IMR-90 (cell line): ENCODE results near the gene COL7A1. TPM values are rescaled to one million over a fixed set of nuclear protein-coding genes. Genes with fewer than 3 reads are reported as not detected.

Source experiments
- ATAC-seq: fragments of 200-7000 bp; cut with Tn5 transposase; 2 replicates; pipeline ENCODE4 v1.9.1; 2020; ENCODE audit warnings: low read depth, mild to moderate bottlenecking, moderate library complexity
- BruUV-seq: library from RNA; stranded (reverse); fragments of 400-500 nt; replicated peaks from 2 replicates; lab custom pipeline; 2021; lab: Mats Ljungman, UMichigan
- CTCF ChIA-PET: fragments of 300-600 bp; formaldehyde crosslinking; extraction: SDS; loops from one replicate; lab custom pipeline; 2021; ENCODE audit warnings: antibody characterized with exemption; lab: Yijun Ruan, JAX
- POLR2A ChIA-PET: fragments of 300-600 bp; sonication (Branson Sonifier 250); formaldehyde crosslinking; loops from one replicate; lab custom pipeline; 2022; ENCODE audit warnings: antibody characterized with exemption; ENCODE audit not compliant: unreplicated experiment; lab: Charles Lee
- DNase-seq: peaks from one replicate; pipeline ENCODE4 v3.0.0; 2013
- H2AFZ ChIP-seq: replicated peaks from 2 replicates; pipeline ENCODE3; 2013; ENCODE audit warnings: low read length, mild to moderate bottlenecking; ENCODE audit not compliant: poor library complexity
- H2AK5ac ChIP-seq: 2 replicates; pipeline ENCODE4 v1.6.1; 2013; ENCODE audit warnings: low read depth, low read length, inconsistent platforms
- H2AK9ac ChIP-seq: replicated peaks from 2 replicates; pipeline ENCODE3; 2013; ENCODE audit warnings: mild to moderate bottlenecking, low read depth, low read length, moderate library complexity; ENCODE audit not compliant: poor library complexity
- H2BK120ac ChIP-seq: 2 replicates; pipeline ENCODE4 v1.6.1; 2013; ENCODE audit warnings: low read depth, low read length, inconsistent platforms
- H2BK15ac ChIP-seq: 3 replicates; pipeline ENCODE4 v1.6.1; 2013; ENCODE audit warnings: low read depth, low read length, inconsistent platforms
- H2BK20ac ChIP-seq: 2 replicates; pipeline ENCODE4 v1.6.1; 2013; ENCODE audit warnings: low read depth, mild to moderate bottlenecking, inconsistent platforms, low read length, moderate library complexity
- H2BK5ac ChIP-seq: 2 replicates; pipeline ENCODE4 v1.6.1; 2013; ENCODE audit warnings: mild to moderate bottlenecking, low read depth, low read length, inconsistent platforms; ENCODE audit not compliant: poor library complexity, severe bottlenecking
- H3K14ac ChIP-seq: replicated peaks from 2 replicates; pipeline ENCODE4 v1.6.1; 2013; ENCODE audit warnings: low read depth, low read length, inconsistent platforms
- H3K18ac ChIP-seq: 2 replicates; pipeline ENCODE4 v1.6.1; 2013; ENCODE audit warnings: low read depth, low read length, control low read depth
- H3K23ac ChIP-seq: 2 replicates; pipeline ENCODE4 v1.6.1; 2013; ENCODE audit warnings: low read depth, low read length, inconsistent platforms
- H3K27ac ChIP-seq: 2 replicates; pipeline ENCODE4 v1.5.1; 2013; ENCODE audit warnings: mild to moderate bottlenecking, control low read depth, low read length; ENCODE audit not compliant: insufficient read depth
- H3K27me3 ChIP-seq: 2 replicates; pipeline ENCODE4 v1.6.1; 2013; ENCODE audit warnings: low read length; ENCODE audit not compliant: control insufficient read depth, insufficient read depth
- H3K36me3 ChIP-seq: 2 replicates; pipeline ENCODE4 v1.6.1; 2013; ENCODE audit warnings: low read length, mixed read lengths; ENCODE audit not compliant: control insufficient read depth, insufficient read depth
- H3K4ac ChIP-seq: 2 replicates; pipeline ENCODE4 v1.6.1; 2013; ENCODE audit warnings: low read depth, low read length, inconsistent platforms
- H3K4me1 ChIP-seq: 2 replicates; pipeline ENCODE4 v1.6.1; 2013; ENCODE audit warnings: low read length, mixed read lengths; ENCODE audit not compliant: control insufficient read depth, insufficient read depth
- H3K4me2 ChIP-seq: 2 replicates; pipeline ENCODE4 v1.6.1; 2013; ENCODE audit warnings: low read depth, mild to moderate bottlenecking, control low read depth, low read length, moderate library complexity
- H3K4me3 ChIP-seq: 2 replicates; pipeline ENCODE4 v1.5.1; 2013; ENCODE audit warnings: low read depth, mild to moderate bottlenecking, control low read depth, low read length, moderate library complexity; ENCODE audit not compliant: insufficient read depth
- H3K56ac ChIP-seq: 2 replicates; pipeline ENCODE4 v1.6.1; 2013; ENCODE audit warnings: low read length, inconsistent platforms; ENCODE audit not compliant: insufficient read depth; ENCODE audit errors: extremely low read depth
- H3K79me1 ChIP-seq, 2 experiments: 2 replicates each; pipeline ENCODE4 v1.6.1; 2013; ENCODE audit warnings: low read length in 2 of 2, inconsistent platforms in 1 of 2, low read depth in 1 of 2
- H3K9ac ChIP-seq: 2 replicates; pipeline ENCODE4 v1.6.1; 2013; ENCODE audit warnings: low read depth, low read length, control low read depth
- H3K9me1 ChIP-seq: 2 replicates; pipeline ENCODE4 v1.6.1; 2013; ENCODE audit warnings: low read length, inconsistent platforms; ENCODE audit not compliant: insufficient read depth
- H3K9me3 ChIP-seq: 2 replicates; pipeline ENCODE4 v1.6.1; 2013; ENCODE audit warnings: low read length; ENCODE audit not compliant: control insufficient read depth, insufficient read depth
- H4K20me1 ChIP-seq: 2 replicates; pipeline ENCODE4 v1.6.1; 2013; ENCODE audit warnings: low read length, inconsistent platforms; ENCODE audit not compliant: insufficient read depth
- H4K5ac ChIP-seq: 2 replicates; pipeline ENCODE4 v1.6.1; 2013; ENCODE audit warnings: mild to moderate bottlenecking, low read depth, low read length, control low read depth
- H4K8ac ChIP-seq, 2 experiments: 2 replicates each; pipeline ENCODE4 v1.6.1; 2013; ENCODE audit warnings: low read depth in 2 of 2, low read length in 2 of 2, control low read depth in 1 of 2, inconsistent platforms in 1 of 2
- H4K91ac ChIP-seq: 2 replicates; pipeline ENCODE4 v1.6.1; 2013; ENCODE audit warnings: low read depth, low read length, inconsistent platforms; ENCODE audit not compliant: insufficient read depth
- BHLHE40 ChIP-seq: fragments of 150-350 bp; IDR thresholded peaks from 2 replicates; pipeline ENCODE4 v1.6.1; 2016; ENCODE audit warnings: mild to moderate bottlenecking, low read depth, low read length
- CEBPB ChIP-seq: IDR thresholded peaks from 2 replicates; pipeline ENCODE4 v1.6.1; 2012; ENCODE audit warnings: low read depth, low read length, improper control_type of control experiment
- MAFK ChIP-seq: IDR thresholded peaks from 2 replicates; pipeline ENCODE4 v1.6.1; 2012; ENCODE audit warnings: low read depth, low read length, improper control_type of control experiment
- MAZ ChIP-seq: IDR thresholded peaks from 2 replicates; pipeline ENCODE4 v1.6.1; 2012; ENCODE audit warnings: low read depth, mild to moderate bottlenecking, low read length, improper control_type of control experiment, moderate library complexity, borderline replicate concordance
- MXI1 ChIP-seq: IDR thresholded peaks from 2 replicates; pipeline ENCODE4 v1.6.1; 2012; ENCODE audit warnings: low read depth, mild to moderate bottlenecking, low read length, moderate library complexity, borderline replicate concordance
- NFE2L2 ChIP-seq: fragments of 150-350 bp; IDR thresholded peaks from 2 replicates; pipeline ENCODE4 v1.6.1; 2016; ENCODE audit warnings: low read depth, mild to moderate bottlenecking, low read length
- SMC3 ChIP-seq: fragments of 150-350 bp; IDR thresholded peaks from 2 replicates; pipeline ENCODE4 v1.6.1; 2016; ENCODE audit warnings: low read depth, mild to moderate bottlenecking, antibody characterized with exemption, low read length, moderate library complexity
- WGBS, 2 experiments: methylation state at CpG; one replicate each; pipeline versions ENCODE4 v1.1.5 to v1.1.7; 2013; ENCODE audit warnings: missing lambda C conversion rate in 2 of 2; ENCODE audit not compliant: insufficient read length in 1 of 2; ENCODE audit errors: extremely low coverage in 2 of 2; 5-methylcytosine and 5-hydroxymethylcytosine counted together
- dilution Hi-C: fragments of 300-500 bp; cut with HindIII; formaldehyde crosslinking; loops from one replicate; pipeline ENCODE4 v1.14.3; 2018; ENCODE audit warnings: low sequenced_read_pairs; ENCODE audit not compliant: unreplicated experiment
- in situ Hi-C: fragments of 300-500 bp; cut with MboI; formaldehyde crosslinking; loops from 3 replicates; pipeline ENCODE4 v1.14.3; 2019; ENCODE audit warnings: low sequenced_read_pairs, inconsistent platforms, mixed read lengths
- intact Hi-C: fragments of 100-400 bp; cut with micrococcal nuclease; formaldehyde crosslinking; loops from 2 replicates; pipeline ENCODE4 v1.10.0; 2022
- polyA plus RNA-seq, 3 experiments: library from polyadenylated mRNA; depleted of rRNA; stranded (reverse); fragments of >200 nt; gene quantifications; 2 replicates each; pipeline ENCODE4 v1.2.3, GENCODE V29; 2012; ENCODE audit warnings: low replicate concordance in 1 of 3
- total RNA-seq: library from RNA; depleted of rRNA; stranded (reverse); fragments of >200 nt; gene quantifications from 2 replicates; pipeline ENCODE4 v1.2.3, GENCODE V29; 2012

COL7A1 gene
- total and polyA plus RNA-seq, 2 of the 4 experiments (the other 2 are of a cell fraction): 4.1 to 20.3 TPM

- Histone ChIP-seq H2AK9ac (peak overlapping the region; percentile 24), H4K20me1 (no peaks in the 10 kb centered on the region; the same call in 1 of the 2 replicates), H3K79me1 (peaks cover 19 to 47% of the 10 kb centered on the region in 2 experiments), H2BK15ac (no peak overlapping the region), H3K4ac (no peak overlapping the region), H2AFZ (peak overlapping the region; percentile 58), H3K36me3 (peaks cover 83% of the 10 kb centered on the region), H3K4me1 (no peaks in the 10 kb centered on the region; the same call in 1 of the 2 replicates), H4K5ac (no peak overlapping the region), H2AK5ac (no peak overlapping the region; the same call in 1 of the 2 replicates), H2BK120ac (0 out of 2 replicates have a peak overlapping the region, but pooled peaks have one; percentile 1), H3K9ac (no peak overlapping the region), H3K23ac (no peak overlapping the region), H3K4me2 (no peak overlapping the region), H2BK5ac (no peak overlapping the region), H3K56ac (no peak overlapping the region), H3K14ac (no peak overlapping the region), H4K8ac (no peak overlapping the region), H2BK20ac (no peak overlapping the region), H3K27ac (no peak overlapping the region), H3K9me3 (no peaks in the 10 kb centered on the region), H4K91ac (no peak overlapping the region), H3K27me3 (no peaks in the 10 kb centered on the region), H3K9me1 (peaks cover 25% of the 10 kb centered on the region), H3K4me3 (no peak overlapping the region), H3K18ac (no peak overlapping the region)
- no TSS peak for BruUV-seq
- ATAC-seq (no peak), DNase-seq (no peak)
- TF ChIP-seq SMC3 (no peak), NFE2L2 (no peak), MAFK (no peak), MXI1 (no peak), MAZ (no peak), CEBPB (no peak), BHLHE40 (no peak)
- 84% methylated on average over 14 of the region's 15 CpGs; no CpG with 5 or more reads in 1 of the 2 experiments for WGBS, 2 experiments
- ChIA-PET CTCF (no interaction called here), POLR2A (no interaction called here)
- intact Hi-C loops: no loop called here
- dilution Hi-C loops: no loop called here
- in situ Hi-C loops: no loop called here
These were observed 6.9 kb downstream of the COL7A1 start for GRCh38 chr3:48588230-48588629.
